GM18861 (cell line): ENCODE results near the gene TCAP.

Source experiments
- ATAC-seq: cut with Tn5 transposase; IDR thresholded peaks from one replicate; pipeline ENCODE4 v1.9.1; 2021; ENCODE audit not compliant: unreplicated experiment

The TCAP gene

GRCh38 chr17:39664581-39665561 is at the start of gene TCAP:
TCAP (plus strand) TSS chr17:39665349; CDS start chr17:39665360, 11 bp downstream.
- ATAC-seq, result no peak

- ATAC-seq, result no peak
Measured at GRCh38 chr17:39615434-39615833, 49.7 kb upstream of the TCAP start.

- no peak for ATAC-seq
Measured at GRCh38 chr17:39617100-39617445, 48.1 kb upstream of the TCAP start.

- ATAC-seq, result no peak
Measured at GRCh38 chr17:39617446-39618245, 47.5 kb upstream of the TCAP start.

GRCh38 chr17:39618246-39618913 is 46.8 kb upstream of the TCAP start:
- no peak for ATAC-seq

GRCh38 chr17:39618956-39619785 is 46.0 kb upstream of the TCAP start:
- no peak for ATAC-seq

GRCh38 chr17:39619786-39620101 is 45.4 kb upstream of the TCAP start:
- ATAC-seq, result no peak

GRCh38 chr17:39621523-39622379 is 43.4 kb upstream of the TCAP start:
- ATAC-seq, result peak; percentile 33

- ATAC-seq, result peak; percentile 34
Measured at GRCh38 chr17:39622380-39623006, 42.7 kb upstream of the TCAP start.

GRCh38 chr17:39623356-39623950 is 41.7 kb upstream of the TCAP start:
- ATAC-seq, result no peak

GRCh38 chr17:39624313-39624712 is 40.8 kb upstream of the TCAP start:
- ATAC-seq, result no peak

- ATAC-seq, result no peak
Measured at GRCh38 chr17:39625198-39625785, 39.9 kb upstream of the TCAP start.

GRCh38 chr17:39626171-39627046 is 38.7 kb upstream of the TCAP start, which contains the start of gene PPP1R1B:
PPP1R1B (plus strand) TSS chr17:39626952; CDS start chr17:39627393, 441 bp downstream.
- ATAC-seq, result no peak

- no peak for ATAC-seq
Measured at GRCh38 chr17:39627047-39627711, 38.0 kb upstream of the TCAP start.

GRCh38 chr17:39627712-39628516 is 37.2 kb upstream of the TCAP start:
- no peak for ATAC-seq
